Motor neuron (in vitro differentiated cells): Measurements from ENCODE around the gene GLYAT. TPM values are rescaled to one million over a fixed set of nuclear protein-coding genes. Genes with fewer than 3 reads are reported as not detected.
A peak's percentile ranks its signal among the peaks of the same experiment; 100 is the strongest.
"Not testable (repeated sequence)": the region's sequence is repeated elsewhere in the genome, so short reads cannot be mapped to it uniquely, and the experiment has no call there.

Experiments used
- ATAC-seq, 8 experiments: fragments of 200-7000 bp; cut with Tn5 transposase; replicated peaks in 6 of 8; 2 replicates each; pipeline ENCODE4 v1.8.0; 2021; ENCODE audit warnings: mild to moderate bottlenecking in 8 of 8, moderate library complexity in 8 of 8
- H3K27ac ChIP-seq, 2 donors: fragments of 250-450 bp; sonication (Bioruptor Pico); 2 replicates each; pipeline ENCODE4 v1.9.0; 2021; ENCODE audit warnings: antibody characterized with exemption in 2 of 2, mild to moderate bottlenecking in 2 of 2, moderate library complexity in 1 of 2
- H3K4me1 ChIP-seq, 2 donors: fragments of 250-450 bp; sonication (Bioruptor Pico); replicated peaks in 1 of 2; 2 replicates each; pipeline ENCODE4 v1.6.1; 2021; ENCODE audit warnings: antibody characterized with exemption in 2 of 2, mild to moderate bottlenecking in 2 of 2, moderate library complexity in 1 of 2
- H3K4me3 ChIP-seq, 5 donors: fragments of 250-450 bp; sonication (Bioruptor Pico); 2 replicates each; pipeline ENCODE4 v1.9.0; 2021; ENCODE audit warnings: antibody characterized with exemption in 5 of 5, mild to moderate bottlenecking in 5 of 5, moderate library complexity in 4 of 5
- WGBS, 10 experiments: fragments of 450-650 bp; shearing (Covaris generic); methylation state at CpG; one replicate each; pipeline ENCODE4 v1.0.0; 2022; 5-methylcytosine and 5-hydroxymethylcytosine counted together
- in situ Hi-C, 9 experiments: fragments of 400-800 bp; cut with MboI; loops; one replicate each; pipeline ENCODE4 v1.15.0; 2021; ENCODE audit warnings: low sequenced_read_pairs in 9 of 9, low pct_unique_long_range_greater_than_20kb in 2 of 9; ENCODE audit not compliant: unreplicated experiment in 9 of 9
- total RNA-seq, 8 experiments: library from RNA; unstranded; fragments of 300-600 nt; gene quantifications; 2 replicates each; pipeline versions ENCODE4 v1.2.3 to v1.2.4, GENCODE V29; 2022

Gene GLYAT
- total RNA-seq, 8 experiments from 2014 or later: 0.09 to 0.86 (median 0.36) TPM; not detected in 3

DNA sequence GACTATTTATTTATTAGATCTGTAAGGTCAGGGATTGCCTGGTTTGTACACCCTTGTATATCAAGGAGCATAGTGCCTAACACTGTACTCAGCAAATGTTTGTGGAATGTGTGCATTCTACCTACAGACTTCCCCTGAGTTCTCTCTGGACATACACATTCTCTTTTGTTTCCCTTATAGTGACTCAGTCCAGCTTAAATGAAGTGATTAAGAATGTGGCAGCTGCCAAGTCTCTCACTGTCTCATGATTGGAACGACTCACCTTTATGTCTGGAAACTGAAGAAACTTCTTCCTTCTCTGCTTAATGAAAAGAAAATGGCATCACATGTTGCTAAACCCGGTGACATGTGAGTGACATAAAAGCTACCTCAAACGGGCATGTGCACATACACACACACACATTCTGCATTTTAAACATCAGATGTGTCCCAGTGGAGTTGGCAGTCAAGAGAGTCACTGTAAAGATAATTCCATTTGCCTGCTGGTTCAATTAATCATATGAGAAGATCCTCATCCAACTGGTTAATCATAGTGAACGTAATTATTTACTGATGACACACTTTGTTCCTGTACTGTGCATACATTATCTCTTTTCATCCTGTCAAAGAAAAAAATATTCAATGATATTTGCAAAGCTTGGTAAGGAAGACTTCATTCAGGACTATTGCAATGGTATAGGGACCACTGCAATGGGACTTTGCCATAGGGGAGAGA is 42.8 kb downstream of the GLYAT start:
- Histone ChIP-seq H3K4me1 (no peaks in the 10 kb centered on the region), H3K4me3 (no peak overlapping the region), H3K27ac (no peak overlapping the region)
- 8 to 100% (median 67%) methylated on average over 1 to 4 of the region's 4 CpGs; no CpG with 5 or more reads in 2 of the 10 experiments for WGBS, 10 experiments
- ATAC-seq: peak in 4 of 8 experiments; percentile 27 to 57 (median 39)
- in situ Hi-C loops: loop anchor here in 1 of 9 experiments (25.0 kb wide), 1 partner anchor 98 kb away; no protein-coding TSS in a partner anchor

- peak in 1 of 8 experiments; percentile 51 for ATAC-seq
- H3K27ac ChIP-seq: no peak overlapping the region
- in situ Hi-C loops: loop anchor here in 1 of 9 experiments (25.0 kb wide), 1 partner anchor 101 kb away; no protein-coding TSS in a partner anchor
- WGBS, 10 experiments: 53 to 90% (median 80%) methylated on average over 2 to 9 of the region's 9 CpGs
- H3K4me1 ChIP-seq: no peaks in the 10 kb centered on the region
- H3K4me3 ChIP-seq: no peak overlapping the region
Observed at GRCh38 chr11:58685973-58686722, 45.6 kb downstream of the GLYAT start.

- not testable (repeated sequence) for H3K27ac ChIP-seq, H3K4me3 ChIP-seq, ATAC-seq, H3K4me1 ChIP-seq
- in situ Hi-C loops: loop anchor here in 1 of 9 experiments (25.0 kb wide), 1 partner anchor 105 kb away; no protein-coding TSS in a partner anchor
- WGBS, 10 experiments: 11 to 100% (median 87%) methylated on average over 1 to 3 of the region's 3 CpGs; no CpG with 5 or more reads in 2 of the 10 experiments
Observed at GRCh38 chr11:58682660-58683059, 49.1 kb downstream of the GLYAT start.

GRCh38 chr11:58677536-58677935 is 54.2 kb downstream of the GLYAT start:
- H3K4me3 ChIP-seq, H3K4me1 ChIP-seq, H3K27ac ChIP-seq, ATAC-seq: not testable (repeated sequence)
- in situ Hi-C loops: loop anchor here in 1 of 9 experiments (25.0 kb wide), 1 partner anchor 110 kb away; no protein-coding TSS in a partner anchor
- WGBS, 10 experiments: 0 to 100% (median 75%) methylated on average over 1 of the region's 1 CpG; no CpG with 5 or more reads in 2 of the 10 experiments

GRCh38 chr11:58676563-58677135 is 55.1 kb downstream of the GLYAT start:
- no peak for ATAC-seq
- Histone ChIP-seq H3K27ac (no peak overlapping the region), H3K4me1 (no peaks in the 10 kb centered on the region), H3K4me3 (no peak overlapping the region)
- 0 to 92% (median 71%) methylated on average over 1 of the region's 1 CpG; no CpG with 5 or more reads in 1 of the 10 experiments for WGBS, 10 experiments
- in situ Hi-C loops: loop anchor here in 1 of 9 experiments (25.0 kb wide), 1 partner anchor 111 kb away; no protein-coding TSS in a partner anchor

GRCh38 chr11:58675334-58676155 is 56.2 kb downstream of the GLYAT start:
- in situ Hi-C loops: loop anchor here in 1 of 9 experiments (25.0 kb wide), 1 partner anchor 112 kb away; no protein-coding TSS in a partner anchor
- ATAC-seq: peak; percentile 65 to 98 (median 80)
- Histone ChIP-seq H3K27ac (no peak overlapping the region), H3K4me1 (no peaks in the 10 kb centered on the region), H3K4me3 (no peak overlapping the region)
- WGBS, 10 experiments: 29 to 96% (median 71%) methylated on average over 2 to 12 of the region's 13 CpGs

DNA sequence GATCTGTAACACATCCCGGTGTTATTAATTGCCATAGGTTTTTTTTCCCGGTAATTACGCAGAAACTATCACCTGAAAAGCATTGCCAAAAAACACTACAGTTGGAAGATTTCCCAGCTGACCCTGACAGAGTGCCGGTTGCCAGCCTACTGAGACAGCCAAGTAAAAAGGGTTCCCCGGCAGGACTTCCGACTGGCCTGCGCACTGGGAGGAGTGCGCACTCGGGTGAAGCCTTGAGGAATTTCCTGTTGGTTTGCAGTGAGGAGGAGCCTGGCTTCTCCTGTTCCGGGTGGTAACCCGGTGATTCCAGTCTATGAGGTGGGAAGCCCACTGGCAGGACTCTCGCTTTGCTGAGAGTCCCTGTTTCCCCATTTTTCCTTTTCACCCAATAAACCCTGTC is 57.1 kb downstream of the GLYAT start:
- no peak for ATAC-seq
- no peak overlapping the region for H3K27ac ChIP-seq
- WGBS, 10 experiments: 67 to 100% (median 96%) methylated on average over 2 to 12 of the region's 12 CpGs; no CpG with 5 or more reads in 1 of the 10 experiments
- H3K4me1 ChIP-seq: no peaks in the 10 kb centered on the region
- H3K4me3 ChIP-seq: no peak overlapping the region
- in situ Hi-C loops: loop anchor here in 3 of 9 experiments (25.0 kb wide), 2 partner anchors 113 to 238 kb away; no protein-coding TSS in a partner anchor

GRCh38 chr11:58671983-58672633 is 59.6 kb downstream of the GLYAT start:
- H3K4me1 ChIP-seq: no peaks in the 10 kb centered on the region
- whole genome bisulfite sequencing, 10 experiments: 0 to 78% (median 57%) methylated on average over 2 to 6 of the region's 6 CpGs
- H3K27ac ChIP-seq: no peak overlapping the region
- no peak overlapping the region for H3K4me3 ChIP-seq
- peak in 6 of 8 experiments; percentile 21 to 77 (median 48) for ATAC-seq
- in situ Hi-C loops: loop anchor here in 2 of 9 experiments (25.0 kb wide), 2 partner anchors 115 to 240 kb away; no protein-coding TSS in a partner anchor

DNA sequence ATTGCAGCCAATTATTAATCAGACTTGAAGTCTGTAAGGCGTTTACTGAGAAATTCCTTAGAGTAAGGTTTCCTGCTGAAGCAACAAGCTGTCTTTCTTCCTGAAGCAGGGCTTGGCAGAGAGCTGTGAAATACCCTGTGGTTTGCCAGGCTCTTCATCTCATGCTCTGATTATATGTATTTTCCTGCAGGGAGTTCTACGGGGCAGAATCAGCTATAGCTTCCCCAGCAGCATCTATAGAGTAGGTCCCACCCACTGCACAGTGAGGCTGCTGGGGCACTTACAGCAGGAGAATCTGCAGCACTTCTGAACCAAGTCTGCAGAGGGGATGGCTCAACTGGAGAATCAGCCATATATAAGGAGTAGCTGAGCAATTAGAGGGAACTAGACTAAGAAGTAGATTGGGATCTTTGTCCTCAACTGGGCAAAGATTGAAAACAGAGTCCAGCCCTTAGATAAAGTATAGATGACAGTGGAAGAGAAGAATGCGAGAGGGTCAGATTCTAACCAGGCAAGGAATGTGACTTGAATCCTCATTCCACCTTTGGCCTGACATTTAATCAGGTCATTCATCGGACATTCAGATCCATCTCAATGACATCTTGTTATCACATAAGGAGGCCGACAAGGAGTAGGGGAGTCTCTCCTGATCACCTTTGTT is 71.7 kb downstream of the GLYAT start:
- H3K4me1 ChIP-seq: no peaks in the 10 kb centered on the region
- H3K4me3 ChIP-seq: no peak overlapping the region
- no peak for ATAC-seq
- WGBS, 10 experiments: 7 to 100% (median 83%) methylated on average over 1 to 5 of the region's 5 CpGs
- H3K27ac ChIP-seq: no peak overlapping the region
- in situ Hi-C loops: loop anchor here in 2 of 9 experiments (10.0 to 25.0 kb wide), 3 partner anchors 125 to 252 kb away; no protein-coding TSS in a partner anchor

DNA sequence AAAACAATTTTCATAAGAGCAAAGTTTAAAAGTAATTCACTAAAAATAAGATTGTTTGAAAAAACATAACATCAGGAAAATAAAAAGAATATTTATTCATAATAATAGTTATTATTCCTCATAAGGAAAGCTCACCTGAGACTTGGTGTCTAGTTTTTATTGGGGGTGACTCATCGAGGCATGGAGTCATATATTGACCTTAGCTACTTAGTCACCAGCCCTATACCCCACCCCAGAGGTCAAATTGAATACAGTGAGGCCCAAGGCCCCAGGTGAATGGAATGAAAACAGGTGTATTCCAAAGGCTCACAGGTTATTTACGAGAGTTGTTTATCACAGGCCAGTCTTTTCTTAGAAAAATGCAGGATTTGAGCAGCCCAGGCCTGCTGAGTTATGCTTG is 72.3 kb downstream of the GLYAT start:
- no peak for ATAC-seq
- Histone ChIP-seq H3K4me3 (no peak overlapping the region), H3K27ac (no peak overlapping the region), H3K4me1 (no peaks in the 10 kb centered on the region)
- WGBS, 10 experiments: 0 to 92% (median 48%) methylated on average over 1 to 2 of the region's 2 CpGs; no CpG with 5 or more reads in 2 of the 10 experiments
- in situ Hi-C loops: loop anchor here in 2 of 9 experiments (10.0 to 25.0 kb wide), 3 partner anchors 125 to 253 kb away; no protein-coding TSS in a partner anchor
